Thyroid gland (tissue), 4 donors: ENCODE measurements around the gene CCDC88A. TPM values are rescaled to one million over a fixed set of nuclear protein-coding genes. Genes with fewer than 3 reads are reported as not detected.
"Not testable (repeated sequence)": the region's sequence is repeated elsewhere in the genome, so short reads cannot be mapped to it uniquely, and the experiment has no call there.

Experiments
- DNase-seq, 2 donors: peaks; one replicate each; pipeline ENCODE4 v3.0.0-alpha.2; 2019
- H3K27ac ChIP-seq, 3 donors: fragments of 200-600 bp; sonication (generic); 1 replicate in 2 of 3; 2 replicates in 1 of 3; pipeline ENCODE4 v1.5.1; 2016 to 2019; ENCODE audit warnings: mild to moderate bottlenecking in 1 of 3, moderate library complexity in 1 of 3
- H3K27me3 ChIP-seq: fragments of 200-600 bp; sonication (generic); one replicate; pipeline ENCODE4 v1.5.1; 2019
- H3K36me3 ChIP-seq, 2 donors: fragments of 200-600 bp; sonication (generic); one replicate each; pipeline ENCODE4 v1.5.1; 2016 to 2019
- H3K4me1 ChIP-seq, 2 donors: fragments of 200-600 bp; sonication (generic); one replicate each; pipeline ENCODE4 v1.5.1; 2017 to 2019
- H3K4me3 ChIP-seq, 3 donors: fragments of 200-600 bp; sonication (generic); replicated peaks in 1 of 3; 1 replicate in 2 of 3; 2 replicates in 1 of 3; pipeline ENCODE4 v1.5.1; 2016; ENCODE audit warnings: mild to moderate bottlenecking in 1 of 3
- H3K9me3 ChIP-seq: fragments of 200-600 bp; sonication (generic); one replicate; pipeline ENCODE4 v1.5.1; 2017
- CTCF ChIP-seq, 6 experiments: fragments of 200-600 bp in 3 of 6; fragments of 450-650 bp in 3 of 6; sonication (generic) in 3 of 6; IDR thresholded peaks; one replicate each; pipeline ENCODE4 v1.5.1; 2016 to 2019; ENCODE audit warnings: antibody characterized with exemption in 6 of 6, mild to moderate bottlenecking in 2 of 6, inconsistent platforms in 1 of 6, moderate library complexity in 1 of 6
- POLR2A ChIP-seq, 2 donors: fragments of 450-650 bp; IDR thresholded peaks; one replicate each; pipeline ENCODE4 v1.6.1; 2017; ENCODE audit warnings: antibody characterized with exemption in 2 of 2, mild to moderate bottlenecking in 2 of 2, moderate library complexity in 1 of 2
- WGBS, 2 donors: methylation state at CpG; one replicate each; pipeline ENCODE4 v1.1.5; 2017; 5-methylcytosine and 5-hydroxymethylcytosine counted together
- intact Hi-C: fragments of 100-400 bp; cut with DNase I; formaldehyde crosslinking; loops from one replicate; pipeline ENCODE4 v1.15.1; 2023
- total RNA-seq, 4 donors: library from RNA; depleted of rRNA; stranded (reverse); fragments of >200 nt; gene quantifications; one replicate each; pipeline ENCODE4 v1.2.3, GENCODE V29; 2016

The CCDC88A gene
- total RNA-seq, 4 donors from 2014 or later = 35.9 to 51.5 (median 42.5) TPM

GRCh38 chr2:55399815-55400214 is 19.8 kb downstream of the CCDC88A start:
- Histone ChIP-seq H3K36me3 (no peaks in the 10 kb centered on the region), H3K9me3 (no peaks in the 10 kb centered on the region), H3K27ac (no peak overlapping the region), H3K4me3 (no peak overlapping the region), H3K4me1 (no peaks in the 10 kb centered on the region), H3K27me3 (no peaks in the 10 kb centered on the region)
- DNase-seq = no peak
- TF ChIP-seq CTCF (IDR thresholded peaks at IDR 0.05) (no peak), POLR2A (IDR thresholded peaks at IDR 0.05) (no peak)
- intact Hi-C loops = no loop called here

GRCh38 chr2:55395724-55396605 is 23.7 kb downstream of the CCDC88A start:
- Histone ChIP-seq H3K36me3 (no peaks in the 10 kb centered on the region), H3K27me3 (no peaks in the 10 kb centered on the region), H3K9me3 (no peaks in the 10 kb centered on the region), H3K4me1 (no peaks in the 10 kb centered on the region), H3K4me3 (no peak overlapping the region), H3K27ac (no peak overlapping the region)
- WGBS, 2 donors = 52 to 55% methylated on average over 2 of the region's 2 CpGs
- TF ChIP-seq POLR2A (IDR thresholded peaks at IDR 0.05) = no peak
- TF ChIP-seq CTCF (IDR thresholded peaks at IDR 0.05) = no peak
- intact Hi-C loops = no loop called here
- no peak for DNase-seq

GRCh38 chr2:55391615-55392242 is 27.9 kb downstream of the CCDC88A start:
- H3K27ac ChIP-seq = no peak overlapping the region
- TF ChIP-seq POLR2A (IDR thresholded peaks at IDR 0.05) (no peak), CTCF (IDR thresholded peaks at IDR 0.05) (no peak)
- WGBS, 2 donors = 77 to 79% methylated on average over 3 of the region's 3 CpGs
- intact Hi-C loops = no loop called here
- no peaks in the 10 kb centered on the region for H3K4me1 ChIP-seq
- DNase-seq = no peak
- no peak overlapping the region for H3K4me3 ChIP-seq
- no peaks in the 10 kb centered on the region for H3K27me3 ChIP-seq
- H3K9me3 ChIP-seq = no peaks in the 10 kb centered on the region
- no peaks in the 10 kb centered on the region for H3K36me3 ChIP-seq

- Histone ChIP-seq H3K4me1 (no peaks in the 10 kb centered on the region), H3K27ac (no peak overlapping the region), H3K4me3 (no peak overlapping the region), H3K36me3 (no peaks in the 10 kb centered on the region), H3K9me3 (no peaks in the 10 kb centered on the region), H3K27me3 (no peaks in the 10 kb centered on the region)
- intact Hi-C loops = no loop called here
- WGBS, 2 donors = 93 to 95% methylated on average over 2 of the region's 2 CpGs
- TF ChIP-seq POLR2A (IDR thresholded peaks at IDR 0.05) (no peak), CTCF (IDR thresholded peaks at IDR 0.05) (no peak)
- no peak for DNase-seq
Measured at GRCh38 chr2:55391155-55391554, 28.5 kb downstream of the CCDC88A start.

GRCh38 chr2:55385516-55385915 is 34.1 kb downstream of the CCDC88A start:
- H3K4me3 ChIP-seq, intact Hi-C loops, H3K9me3 ChIP-seq, DNase-seq, H3K27ac ChIP-seq, H3K4me1 ChIP-seq, H3K36me3 ChIP-seq, H3K27me3 ChIP-seq: not testable (repeated sequence)
- WGBS, 2 donors = 94% methylated on average over 10 of the region's 10 CpGs
